ENCODE results near the gene CFAP47. TPM values are rescaled to one million over a fixed set of nuclear protein-coding genes. Genes with fewer than 3 reads are reported as not detected.

Gene CFAP47
- total RNA-seq, 2 experiments from 2014 or later: not detected

DNA sequence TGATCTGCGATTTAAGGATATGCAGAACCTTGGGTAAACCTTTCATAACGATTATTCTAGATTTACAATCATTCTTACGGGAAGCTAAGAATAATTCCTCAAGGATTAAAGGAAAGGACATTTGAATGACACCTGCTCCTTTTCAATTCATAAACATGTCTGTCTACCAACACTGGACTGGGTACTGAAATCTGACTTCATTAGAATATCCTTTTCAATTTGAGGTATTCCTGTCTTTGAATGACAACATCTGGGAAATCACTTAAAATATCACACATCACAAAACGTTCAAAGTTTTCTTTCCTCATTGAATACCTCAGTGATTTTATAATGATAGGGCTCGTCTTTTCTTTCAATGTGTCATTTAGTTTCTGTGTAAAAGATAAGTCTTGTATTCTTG, 87.7 kb downstream of the CFAP47 start:
- intact Hi-C loops (cut with micrococcal nuclease; ENCODE audit: unreplicated experiment): no loop called here

GRCh38 chrX:36019125-36019524, 99.6 kb downstream of the CFAP47 start:
- TF ChIP-seq, protein P1, sequence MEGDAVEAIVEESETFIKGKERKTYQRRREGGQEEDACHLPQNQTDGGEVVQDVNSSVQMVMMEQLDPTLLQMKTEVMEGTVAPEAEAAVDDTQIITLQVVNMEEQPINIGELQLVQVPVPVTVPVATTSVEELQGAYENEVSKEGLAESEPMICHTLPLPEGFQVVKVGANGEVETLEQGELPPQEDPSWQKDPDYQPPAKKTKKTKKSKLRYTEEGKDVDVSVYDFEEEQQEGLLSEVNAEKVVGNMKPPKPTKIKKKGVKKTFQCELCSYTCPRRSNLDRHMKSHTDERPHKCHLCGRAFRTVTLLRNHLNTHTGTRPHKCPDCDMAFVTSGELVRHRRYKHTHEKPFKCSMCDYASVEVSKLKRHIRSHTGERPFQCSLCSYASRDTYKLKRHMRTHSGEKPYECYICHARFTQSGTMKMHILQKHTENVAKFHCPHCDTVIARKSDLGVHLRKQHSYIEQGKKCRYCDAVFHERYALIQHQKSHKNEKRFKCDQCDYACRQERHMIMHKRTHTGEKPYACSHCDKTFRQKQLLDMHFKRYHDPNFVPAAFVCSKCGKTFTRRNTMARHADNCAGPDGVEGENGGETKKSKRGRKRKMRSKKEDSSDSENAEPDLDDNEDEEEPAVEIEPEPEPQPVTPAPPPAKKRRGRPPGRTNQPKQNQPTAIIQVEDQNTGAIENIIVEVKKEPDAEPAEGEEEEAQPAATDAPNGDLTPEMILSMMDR (conservative IDR thresholded peaks at IDR 0.05; ENCODE audit: low read length): no peak
- Histone ChIP-seq H3K4me2 (ENCODE audit: low read length) (no peak overlapping the region), H3K4me1 (ENCODE audit: insufficient read depth, low read length, poor library complexity, severe bottlenecking) (no peaks in the 10 kb centered on the region), H3K36me3 (ENCODE audit: insufficient read depth, low read length) (no peaks in the 10 kb centered on the region), H3K9me2 (ENCODE audit: insufficient read depth, low read length) (no peaks in the 10 kb centered on the region), H3K27ac (ENCODE audit: low read depth, low read length, poor library complexity, severe bottlenecking) (no peak overlapping the region), H3K79me2 (ENCODE audit: insufficient read depth, low read depth, low read length) (no peaks in the 10 kb centered on the region), H3K4me3 (ENCODE audit: low read depth, low read length, poor library complexity, severe bottlenecking) (no peak overlapping the region), H4K20me1 (ENCODE audit: insufficient read depth, low read length) (no peaks in the 10 kb centered on the region), H2AFZ (ENCODE audit: low read length) (no peak overlapping the region), H3K9me3 (ENCODE audit: low read length) (no peaks in the 10 kb centered on the region)
- intact Hi-C loops (cut with micrococcal nuclease; ENCODE audit: unreplicated experiment): no loop called here
- BruUV-seq (replicated peaks): no TSS peak
- no peak for DNase-seq (ENCODE audit: low spot score)
- ChIA-PET POLR2A (no interaction called here), CTCF (ENCODE audit: unreplicated experiment) (no interaction called here)

More for the DNA sequence above, 87.7 kb downstream of the CFAP47 start:
- CTCF ChIA-PET (ENCODE audit: unreplicated experiment): no interaction called here
- Histone ChIP-seq H3K9me3 (ENCODE audit: low read length) (no peaks in the 10 kb centered on the region), H3K4me3 (ENCODE audit: low read depth, low read length, poor library complexity, severe bottlenecking) (no peak overlapping the region), H4K20me1 (ENCODE audit: insufficient read depth, low read length) (no peaks in the 10 kb centered on the region), H3K4me1 (ENCODE audit: insufficient read depth, low read length, poor library complexity, severe bottlenecking) (no peaks in the 10 kb centered on the region), H3K27ac (ENCODE audit: low read depth, low read length, poor library complexity, severe bottlenecking) (no peak overlapping the region), H2AFZ (ENCODE audit: low read length) (no peak overlapping the region), H3K4me2 (ENCODE audit: low read length) (no peak overlapping the region), H3K79me2 (ENCODE audit: insufficient read depth, low read depth, low read length) (no peaks in the 10 kb centered on the region), H3K9me2 (ENCODE audit: insufficient read depth, low read length) (no peaks in the 10 kb centered on the region), H3K36me3 (ENCODE audit: insufficient read depth, low read length) (no peaks in the 10 kb centered on the region)
- DNase-seq (ENCODE audit: low spot score): no peak
- POLR2A ChIA-PET: no interaction called here
- no TSS peak for BruUV-seq (replicated peaks)
- TF ChIP-seq, protein P1 (conservative IDR thresholded peaks at IDR 0.05; ENCODE audit: low read length): no peak
- no peak for TF ChIP-seq EZH2phosphoT487 (IDR thresholded peaks at IDR 0.05; ENCODE audit: borderline replicate concordance, low read depth, low read length)

DNA sequence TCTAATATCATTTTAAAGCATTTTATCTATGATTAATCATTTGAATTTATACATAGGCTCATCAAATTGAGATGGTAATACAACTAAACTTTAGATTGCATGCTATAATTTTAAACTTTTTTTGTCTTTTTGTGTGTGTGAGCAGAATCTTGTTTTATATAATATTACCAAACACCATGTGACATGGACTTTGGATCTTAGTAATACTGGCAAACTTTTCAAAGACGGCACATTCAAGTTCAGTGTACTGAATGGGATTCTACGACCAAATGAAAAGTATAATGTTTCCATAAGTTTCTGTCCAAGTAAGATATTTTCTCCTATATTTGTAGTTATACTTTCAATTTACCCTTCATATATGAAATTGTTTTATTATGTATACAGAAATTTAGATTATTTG, 116.0 kb downstream of the CFAP47 start:
- Histone ChIP-seq H3K27ac (ENCODE audit: low read depth, low read length, poor library complexity, severe bottlenecking) (no peak overlapping the region), H4K20me1 (ENCODE audit: insufficient read depth, low read length) (no peaks in the 10 kb centered on the region), H2AFZ (ENCODE audit: low read length) (no peak overlapping the region), H3K9me3 (ENCODE audit: low read length) (no peaks in the 10 kb centered on the region), H3K36me3 (ENCODE audit: insufficient read depth, low read length) (no peaks in the 10 kb centered on the region), H3K79me2 (ENCODE audit: insufficient read depth, low read depth, low read length) (no peaks in the 10 kb centered on the region), H3K4me3 (ENCODE audit: low read depth, low read length, poor library complexity, severe bottlenecking) (no peak overlapping the region), H3K4me2 (ENCODE audit: low read length) (no peak overlapping the region), H3K9me2 (ENCODE audit: insufficient read depth, low read length) (no peaks in the 10 kb centered on the region), H3K4me1 (ENCODE audit: insufficient read depth, low read length, poor library complexity, severe bottlenecking) (no peaks in the 10 kb centered on the region)
- ChIA-PET CTCF (ENCODE audit: unreplicated experiment) (no interaction called here), POLR2A (no interaction called here)
- no TSS peak for BruUV-seq (replicated peaks)
- no peak for DNase-seq (ENCODE audit: low spot score)
- intact Hi-C loops (cut with micrococcal nuclease; ENCODE audit: unreplicated experiment): no loop called here
- TF ChIP-seq, protein P1 (conservative IDR thresholded peaks at IDR 0.05; ENCODE audit: low read length): no peak
- TF ChIP-seq EZH2phosphoT487 (IDR thresholded peaks at IDR 0.05; ENCODE audit: borderline replicate concordance, low read depth, low read length): no peak

Measured in OCI-LY7 (cell line).